Fibroblast of skin of back (primary cell): ENCODE measurements around the gene FAM83E.

ENCODE experiments used
- DNase-seq: peaks from one replicate; pipeline ENCODE4 v3.0.0-alpha.2; 2013

The FAM83E gene

GRCh38 chr19:48628486-48629296, 13.8 kb upstream of the FAM83E start:
- DNase-seq, result no peak

GRCh38 chr19:48627865-48628314, 13.0 kb upstream of the FAM83E start:
- DNase-seq, result no peak

GRCh38 chr19:48627201-48627864, 12.5 kb upstream of the FAM83E start:
- no peak for DNase-seq

GRCh38 chr19:48625891-48626327, 11.0 kb upstream of the FAM83E start:
- DNase-seq, result no peak

- DNase-seq, result no peak
Measured at GRCh38 chr19:48624791-48625723, 10.2 kb upstream of the FAM83E start.

GRCh38 chr19:48624067-48624594, 9.3 kb upstream of the FAM83E start:
- peak; percentile 98 for DNase-seq

GRCh38 chr19:48623556-48624066, 8.7 kb upstream of the FAM83E start:
- DNase-seq, result no peak

GRCh38 chr19:48619692-48620585, 5.1 kb upstream of the FAM83E start:
- DNase-seq, result no peak

GRCh38 chr19:48618916-48619691, 4.2 kb upstream of the FAM83E start, which contains the start of the genes RPL18 and SPHK2:
Gene RPL18 (minus strand): TSS chr19:48619178. CDS start chr19:48619143, 35 bp downstream.
Gene SPHK2 (plus strand): TSS chr19:48619506. CDS start chr19:48620515, 1,009 bp downstream.
- peak; percentile 100 for DNase-seq

- DNase-seq, result no peak
Measured at GRCh38 chr19:48618278-48618915, 3.5 kb upstream of the FAM83E start.

- DNase-seq, result no peak
Measured at GRCh38 chr19:48617146-48617937, 2.5 kb upstream of the FAM83E start.

GRCh38 chr19:48616491-48617056, 1.7 kb upstream of the FAM83E start:
- no peak for DNase-seq

- DNase-seq, result no peak
Measured at GRCh38 chr19:48616041-48616436, 1.2 kb upstream of the FAM83E start.

GRCh38 chr19:48615231-48616040, 560 bp upstream of the FAM83E start:
- DNase-seq, result no peak

- no peak for DNase-seq
Measured at GRCh38 chr19:48613852-48614435, 932 bp downstream of the FAM83E start.

- no peak for DNase-seq
Measured at GRCh38 chr19:48613024-48613851, 1.6 kb downstream of the FAM83E start.
